ENCODE measurements around the gene AIG1. TPM values are rescaled to one million over a fixed set of nuclear protein-coding genes. Genes with fewer than 3 reads are reported as not detected.

The AIG1 gene
- total and polyA plus RNA-seq, 7 experiments from 2014 or later: 6.8 to 21.8 (median 10.5) TPM

DNA sequence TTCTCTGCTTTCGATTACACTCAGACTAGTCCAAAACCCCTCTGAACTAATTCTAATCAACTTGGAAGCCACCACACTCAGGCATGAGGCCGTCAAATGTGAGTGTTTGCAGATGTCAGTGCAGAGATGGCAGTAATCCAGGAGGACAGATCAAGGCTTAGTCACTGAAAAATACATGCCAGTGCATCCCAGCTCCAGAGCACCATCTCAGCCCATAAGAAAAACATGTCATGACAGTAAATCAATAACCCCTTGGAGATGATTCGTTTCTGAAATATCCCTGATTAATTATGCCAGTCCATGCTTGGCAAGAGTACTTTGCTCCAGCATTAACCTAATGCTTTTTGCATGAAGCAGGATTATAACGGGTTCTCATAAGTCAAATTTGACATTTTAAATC is 210.3 kb downstream of the AIG1 start:
- H3K27me3 Mint-ChIP-seq: no peaks in the 10 kb centered on the region
- POLR2A ChIA-PET: no interaction called here
- H3K4me3 ChIP-seq (ENCODE audit: low read length): no peak overlapping the region
- H3K27ac ChIP-seq (ENCODE audit: low read depth, low read length): no peak overlapping the region
- intact Hi-C loops (cut with micrococcal nuclease): no loop called here
- no peaks in the 10 kb centered on the region for H3K27me3 ChIP-seq (ENCODE audit: control insufficient read depth in 2 of 2, insufficient read depth in 2 of 2, low read length in 2 of 2)
- peaks cover 0 to 7% (median 0%) of the 10 kb centered on the region in 7 donors for H3K4me1 Mint-ChIP-seq
- no peaks in the 10 kb centered on the region for H3K9me3 ChIP-seq (ENCODE audit: control insufficient read depth in 2 of 3, low read length in 3 of 3)
- no peaks in the 10 kb centered on the region for H3K4me1 ChIP-seq (ENCODE audit: control insufficient read depth in 2 of 2, insufficient read depth in 2 of 2, low read length in 2 of 2)
- ATAC-seq (no peak), DNase-seq (no peak)
- CTCF ChIA-PET: no interaction called here
- no peak overlapping the region for H3K4me3 Mint-ChIP-seq
- peaks cover 0 to 15% (median 5%) of the 10 kb centered on the region in 11 donors for H3K9me3 Mint-ChIP-seq
- no peak overlapping the region for H3K27ac Mint-ChIP-seq
- H3K36me3 ChIP-seq (ENCODE audit: control insufficient read depth in 2 of 3, insufficient read depth in 3 of 3, low read length in 3 of 3): no peaks in the 10 kb centered on the region
- peaks cover 3 to 16% (median 6%) of the 10 kb centered on the region in 5 donors for H3K36me3 Mint-ChIP-seq

DNA sequence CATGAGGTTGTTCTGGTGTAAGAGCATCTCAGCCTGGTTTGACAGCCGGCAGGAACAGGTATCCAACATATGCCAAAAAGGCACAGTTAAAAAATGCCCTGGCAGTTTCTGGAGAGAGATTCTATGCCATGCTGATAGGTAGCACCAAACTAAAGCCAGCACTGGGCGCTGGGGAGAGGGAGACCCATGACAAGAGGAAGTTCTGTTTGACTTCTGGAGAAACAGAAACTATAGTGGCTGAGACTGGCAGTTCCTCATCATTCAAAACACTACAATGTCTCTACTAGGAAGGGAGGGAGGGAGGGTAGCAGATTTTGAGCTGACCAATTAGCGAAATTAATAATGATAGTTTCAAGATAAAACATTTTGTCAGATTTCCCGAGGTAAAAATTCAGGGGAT is 215.7 kb downstream of the AIG1 start:
- no peak overlapping the region for H3K27ac Mint-ChIP-seq
- no peaks in the 10 kb centered on the region for H3K27me3 Mint-ChIP-seq
- H3K4me1 Mint-ChIP-seq: peaks cover 0 to 12% (median 0%) of the 10 kb centered on the region in 7 donors
- H3K4me3 ChIP-seq (ENCODE audit: low read length): no peak overlapping the region
- H3K9me3 Mint-ChIP-seq: peaks cover 0 to 15% (median 5%) of the 10 kb centered on the region in 11 donors
- H3K36me3 Mint-ChIP-seq: peaks cover 0 to 16% (median 6%) of the 10 kb centered on the region in 5 donors
- intact Hi-C loops (cut with micrococcal nuclease): no loop called here
- H3K27ac ChIP-seq (ENCODE audit: low read depth, low read length): no peak overlapping the region
- CTCF ChIA-PET: no interaction called here
- ATAC-seq (peak; percentile 37), DNase-seq (no peak)
- H3K27me3 ChIP-seq (ENCODE audit: control insufficient read depth in 2 of 2, insufficient read depth in 2 of 2, low read length in 2 of 2): no peaks in the 10 kb centered on the region
- no peaks in the 10 kb centered on the region for H3K9me3 ChIP-seq (ENCODE audit: control insufficient read depth in 2 of 3, low read length in 3 of 3)
- no peaks in the 10 kb centered on the region for H3K4me1 ChIP-seq (ENCODE audit: control insufficient read depth in 2 of 2, insufficient read depth in 2 of 2, low read length in 2 of 2)
- H3K36me3 ChIP-seq (ENCODE audit: control insufficient read depth in 2 of 3, insufficient read depth in 3 of 3, low read length in 3 of 3): no peaks in the 10 kb centered on the region
- no peak overlapping the region for H3K4me3 Mint-ChIP-seq
- POLR2A ChIA-PET: no interaction called here

DNA sequence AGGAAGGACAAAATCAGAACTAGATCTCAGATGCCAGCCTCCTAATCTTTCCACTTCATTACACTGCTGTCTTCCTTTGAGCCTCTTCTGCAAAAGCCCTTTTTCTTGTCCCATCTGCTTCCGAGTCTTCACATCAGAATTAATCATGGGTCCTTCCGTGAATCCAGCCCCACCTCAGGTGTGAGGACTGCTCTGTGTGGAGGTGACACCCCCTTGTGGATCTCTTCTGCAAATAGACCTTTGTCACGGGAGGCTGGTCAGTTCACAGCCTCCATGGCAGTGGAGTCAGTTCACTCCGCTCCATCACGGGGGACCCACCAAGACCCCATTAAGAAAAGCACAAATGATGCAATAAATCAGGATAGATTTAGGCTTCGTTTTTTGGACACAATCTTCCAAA is 218.7 kb downstream of the AIG1 start:
- ATAC-seq (peak; percentile 40), DNase-seq (peak in 3 of 9 donors; percentile 1 to 7 (median 2))
- Histone ChIP-seq H3K36me3 (ENCODE audit: control insufficient read depth in 2 of 3, insufficient read depth in 3 of 3, low read length in 3 of 3) (no peaks in the 10 kb centered on the region), H3K4me1 (ENCODE audit: control insufficient read depth in 2 of 2, insufficient read depth in 2 of 2, low read length in 2 of 2) (no peaks in the 10 kb centered on the region), H3K27me3 (ENCODE audit: control insufficient read depth in 2 of 2, insufficient read depth in 2 of 2, low read length in 2 of 2) (no peaks in the 10 kb centered on the region), H3K27ac (ENCODE audit: low read depth, low read length) (no peak overlapping the region), H3K9me3 (ENCODE audit: control insufficient read depth in 2 of 3, low read length in 3 of 3) (no peaks in the 10 kb centered on the region), H3K4me3 (ENCODE audit: low read length) (no peak overlapping the region)
- H3K4me3 Mint-ChIP-seq: no peak overlapping the region
- peaks cover 0 to 12% (median 0%) of the 10 kb centered on the region in 7 donors for H3K4me1 Mint-ChIP-seq
- intact Hi-C loops (cut with micrococcal nuclease): loop anchor here in 1 of 2 donors (1.0 kb wide), 2 partner anchors 586 to 805 kb away; no protein-coding TSS in a partner anchor
- ChIA-PET CTCF (interaction anchor here (0.7 to 1.6 kb wide), 3 partner anchors 587 to 804 kb away, joined by 3 to 10 read pairs (median 5); no protein-coding TSS in a partner anchor), POLR2A (no interaction called here)
- peaks cover 0 to 6% (median 0%) of the 10 kb centered on the region in 5 donors for H3K36me3 Mint-ChIP-seq
- H3K27ac Mint-ChIP-seq: no peak overlapping the region
- H3K9me3 Mint-ChIP-seq: no peaks in the 10 kb centered on the region
- no peaks in the 10 kb centered on the region for H3K27me3 Mint-ChIP-seq

DNA sequence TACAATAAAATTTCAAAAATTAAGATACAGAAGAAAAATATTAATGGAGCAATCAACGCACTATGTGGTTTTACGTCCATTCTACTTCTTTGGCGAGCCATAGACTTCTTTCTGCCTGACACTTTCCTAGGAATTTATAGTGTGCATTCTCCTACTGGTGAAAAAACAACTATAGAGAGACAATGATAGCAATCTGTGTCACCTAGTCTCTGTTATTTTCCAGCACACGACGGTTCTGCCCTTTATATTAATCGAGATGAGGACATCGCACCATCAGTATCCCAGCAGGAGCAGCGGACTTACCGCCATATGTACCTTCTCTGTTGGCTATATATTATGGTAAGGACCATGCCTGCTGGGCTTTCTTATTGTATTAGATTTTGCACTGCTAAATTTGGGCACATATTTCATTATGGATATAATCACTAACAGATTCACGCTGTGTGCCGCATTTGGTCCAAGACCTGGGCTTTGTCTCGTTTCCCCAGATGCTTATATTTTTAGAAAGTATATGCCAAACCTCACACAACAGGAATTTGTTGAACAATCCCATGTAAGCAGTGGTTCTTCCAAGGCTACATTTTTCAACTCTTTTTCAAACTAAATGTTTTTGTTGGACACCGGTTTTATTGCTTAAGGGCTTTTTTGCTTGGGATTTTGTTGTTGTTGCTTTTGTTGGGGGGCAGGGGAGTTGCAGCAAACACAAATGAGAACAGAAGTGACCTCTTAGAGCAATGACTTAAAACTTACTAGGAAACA is 223.4 kb downstream of the AIG1 start:
- Histone ChIP-seq H3K36me3 (ENCODE audit: control insufficient read depth in 2 of 3, insufficient read depth in 3 of 3, low read length in 3 of 3) (no peaks in the 10 kb centered on the region), H3K27me3 (ENCODE audit: control insufficient read depth in 2 of 2, insufficient read depth in 2 of 2, low read length in 2 of 2) (no peaks in the 10 kb centered on the region), H3K4me1 (ENCODE audit: control insufficient read depth in 2 of 2, insufficient read depth in 2 of 2, low read length in 2 of 2) (no peaks in the 10 kb centered on the region), H3K4me3 (ENCODE audit: low read length) (no peak overlapping the region), H3K27ac (ENCODE audit: low read depth, low read length) (no peak overlapping the region), H3K9me3 (ENCODE audit: control insufficient read depth in 2 of 3, low read length in 3 of 3) (no peaks in the 10 kb centered on the region)
- no peak overlapping the region for H3K27ac Mint-ChIP-seq
- H3K4me1 Mint-ChIP-seq: no peaks in the 10 kb centered on the region
- no peaks in the 10 kb centered on the region for H3K9me3 Mint-ChIP-seq
- intact Hi-C loops (cut with micrococcal nuclease): no loop called here
- peaks cover 0 to 34% (median 9%) of the 10 kb centered on the region in 5 donors for H3K36me3 Mint-ChIP-seq
- ATAC-seq (no peak), DNase-seq (no peak)
- H3K4me3 Mint-ChIP-seq: no peak overlapping the region
- H3K27me3 Mint-ChIP-seq: no peaks in the 10 kb centered on the region
- POLR2A ChIA-PET: no interaction called here
- CTCF ChIA-PET: no interaction called here

DNA sequence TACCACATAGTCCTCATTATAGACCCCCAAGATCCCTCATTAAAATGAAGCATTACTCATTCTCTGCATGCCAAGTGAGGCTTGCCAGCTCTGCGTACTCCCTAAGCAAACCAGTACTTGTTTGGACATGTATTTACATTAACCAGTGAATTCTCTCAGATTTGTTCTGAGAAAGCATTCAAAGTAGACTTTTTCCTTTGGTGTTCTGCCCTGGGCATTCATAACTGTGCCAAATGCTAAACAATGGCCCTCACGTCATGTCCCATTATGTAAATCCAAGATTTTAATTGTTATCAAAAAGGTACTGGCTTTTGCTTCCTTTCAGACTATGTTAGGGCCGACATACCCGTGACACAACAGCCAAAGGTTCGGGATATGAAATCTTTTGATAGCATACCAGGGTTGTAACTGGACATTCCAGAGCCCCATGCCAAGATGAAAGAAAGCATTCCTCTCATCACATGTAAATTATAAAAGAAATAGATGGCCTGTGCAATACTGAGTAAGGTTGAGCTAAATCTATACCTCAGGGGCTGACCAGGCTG is 225.6 kb downstream of the AIG1 start:
- H3K9me3 ChIP-seq (ENCODE audit: control insufficient read depth in 2 of 3, low read length in 3 of 3): no peaks in the 10 kb centered on the region
- no peaks in the 10 kb centered on the region for H3K36me3 ChIP-seq (ENCODE audit: control insufficient read depth in 2 of 3, insufficient read depth in 3 of 3, low read length in 3 of 3)
- no peaks in the 10 kb centered on the region for H3K9me3 Mint-ChIP-seq
- no peak for ATAC-seq
- H3K27me3 ChIP-seq (ENCODE audit: control insufficient read depth in 2 of 2, insufficient read depth in 2 of 2, low read length in 2 of 2): no peaks in the 10 kb centered on the region
- intact Hi-C loops (cut with micrococcal nuclease): no loop called here
- ChIA-PET POLR2A (no interaction called here), CTCF (no interaction called here)
- no peak overlapping the region for H3K4me3 ChIP-seq (ENCODE audit: low read length)
- no peak overlapping the region for H3K27ac ChIP-seq (ENCODE audit: low read depth, low read length)
- H3K36me3 Mint-ChIP-seq: peaks cover 0 to 34% (median 9%) of the 10 kb centered on the region in 5 donors
- H3K27ac Mint-ChIP-seq: no peak overlapping the region
- no peaks in the 10 kb centered on the region for H3K4me1 ChIP-seq (ENCODE audit: control insufficient read depth in 2 of 2, insufficient read depth in 2 of 2, low read length in 2 of 2)
- H3K27me3 Mint-ChIP-seq: no peaks in the 10 kb centered on the region
- DNase-seq: no peak
- no peaks in the 10 kb centered on the region for H3K4me1 Mint-ChIP-seq
- no peak overlapping the region for H3K4me3 Mint-ChIP-seq

DNA sequence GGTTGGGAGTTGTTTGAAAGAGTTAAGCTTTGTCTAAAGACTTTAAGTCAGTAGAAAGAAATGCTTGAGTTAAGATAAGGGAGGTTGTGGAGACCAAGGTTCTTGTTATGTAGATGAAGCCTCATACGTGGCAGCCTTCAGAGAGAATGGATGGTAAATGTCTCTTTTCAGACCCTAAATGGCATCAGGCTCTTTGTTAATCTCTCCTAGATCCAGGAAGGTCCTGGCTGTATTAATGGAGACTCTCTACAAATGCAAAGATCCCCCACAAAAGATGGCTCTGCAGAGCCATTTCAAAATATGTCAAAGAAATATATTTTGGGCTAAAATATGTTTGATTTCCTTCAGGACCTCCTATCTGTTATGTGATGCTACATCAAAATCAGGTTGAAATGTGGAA is 228.2 kb downstream of the AIG1 start:
- H3K9me3 Mint-ChIP-seq: no peaks in the 10 kb centered on the region
- no peak overlapping the region for H3K27ac Mint-ChIP-seq
- intact Hi-C loops (cut with micrococcal nuclease): no loop called here
- H3K4me1 ChIP-seq (ENCODE audit: control insufficient read depth in 2 of 2, insufficient read depth in 2 of 2, low read length in 2 of 2): no peaks in the 10 kb centered on the region
- H3K4me3 Mint-ChIP-seq: no peak overlapping the region
- no peak overlapping the region for H3K27ac ChIP-seq (ENCODE audit: low read depth, low read length)
- no peak for DNase-seq
- H3K4me1 Mint-ChIP-seq: no peaks in the 10 kb centered on the region
- POLR2A ChIA-PET: no interaction called here
- peaks cover 0 to 32% (median 9%) of the 10 kb centered on the region in 5 donors for H3K36me3 Mint-ChIP-seq
- H3K4me3 ChIP-seq (ENCODE audit: low read length): no peak overlapping the region
- H3K27me3 ChIP-seq (ENCODE audit: control insufficient read depth in 2 of 2, insufficient read depth in 2 of 2, low read length in 2 of 2): no peaks in the 10 kb centered on the region
- CTCF ChIA-PET: no interaction called here
- H3K9me3 ChIP-seq (ENCODE audit: control insufficient read depth in 2 of 3, low read length in 3 of 3): no peaks in the 10 kb centered on the region
- no peaks in the 10 kb centered on the region for H3K27me3 Mint-ChIP-seq
- ATAC-seq: no peak
- no peaks in the 10 kb centered on the region for H3K36me3 ChIP-seq (ENCODE audit: control insufficient read depth in 2 of 3, insufficient read depth in 3 of 3, low read length in 3 of 3)

DNA sequence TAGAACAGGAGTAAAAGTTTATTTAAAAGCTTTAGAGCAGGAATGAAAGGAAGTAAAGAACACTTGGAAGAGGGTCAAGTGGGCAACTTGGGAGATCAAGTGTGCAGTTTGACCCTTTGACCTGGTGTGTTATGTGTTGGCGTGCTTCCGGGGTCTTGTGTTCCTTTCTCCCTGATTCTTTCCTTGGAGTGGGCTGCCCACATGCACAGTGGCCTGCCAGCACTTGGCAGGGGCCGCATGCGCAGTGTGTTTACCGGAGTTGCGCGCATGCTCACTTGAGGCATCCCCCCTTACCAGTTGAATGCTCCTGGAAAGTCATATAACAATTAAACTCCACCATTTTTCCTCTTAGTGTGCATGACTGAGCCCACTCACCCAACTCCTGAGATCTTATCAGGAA is 229.5 kb downstream of the AIG1 start:
- Mint-ChIP-seq H3K4me3 (no peak overlapping the region), H3K27me3 (no peaks in the 10 kb centered on the region), H3K4me1 (no peaks in the 10 kb centered on the region), H3K27ac (no peak overlapping the region), H3K36me3 (peaks cover 0 to 22% (median 9%) of the 10 kb centered on the region in 5 donors), H3K9me3 (no peaks in the 10 kb centered on the region)
- DNase-seq (no peak), ATAC-seq (no peak)
- POLR2A ChIA-PET: no interaction called here
- intact Hi-C loops (cut with micrococcal nuclease): no loop called here
- Histone ChIP-seq H3K9me3 (ENCODE audit: control insufficient read depth in 2 of 3, low read length in 3 of 3) (no peaks in the 10 kb centered on the region), H3K4me1 (ENCODE audit: control insufficient read depth in 2 of 2, insufficient read depth in 2 of 2, low read length in 2 of 2) (no peaks in the 10 kb centered on the region), H3K27me3 (ENCODE audit: control insufficient read depth in 2 of 2, insufficient read depth in 2 of 2, low read length in 2 of 2) (no peaks in the 10 kb centered on the region), H3K27ac (ENCODE audit: low read depth, low read length) (no peak overlapping the region), H3K36me3 (ENCODE audit: control insufficient read depth in 2 of 3, insufficient read depth in 3 of 3, low read length in 3 of 3) (no peaks in the 10 kb centered on the region), H3K4me3 (ENCODE audit: low read length) (no peak overlapping the region)
- CTCF ChIA-PET: interaction anchor here (0.5 kb wide), 1 partner anchor 501 kb away, joined by 4 read pairs; no protein-coding TSS in a partner anchor

Data from naive thymus-derived CD4-positive, alpha-beta T cell (primary cell).